OCI-LY3 (cell line): ENCODE data around the gene ALMS1.

ENCODE experiments used
- EZH2phosphoT487 ChIP-seq: fragments of 200-600 bp; shearing (Covaris generic); IDR thresholded peaks from 2 replicates; pipeline ENCODE4 v1.6.1; 2018; ENCODE audit warnings: antibody characterized with exemption, mixed run types, low read depth
- TF ChIP-seq, protein P1 (sequence below): fragments of 200-600, 300-600 bp; sonication (generic); IDR thresholded peaks from 2 replicates; pipeline ENCODE4 v1.5.1; 2014; ENCODE audit warnings: antibody characterized with exemption, low read length, low read depth

DNA sequence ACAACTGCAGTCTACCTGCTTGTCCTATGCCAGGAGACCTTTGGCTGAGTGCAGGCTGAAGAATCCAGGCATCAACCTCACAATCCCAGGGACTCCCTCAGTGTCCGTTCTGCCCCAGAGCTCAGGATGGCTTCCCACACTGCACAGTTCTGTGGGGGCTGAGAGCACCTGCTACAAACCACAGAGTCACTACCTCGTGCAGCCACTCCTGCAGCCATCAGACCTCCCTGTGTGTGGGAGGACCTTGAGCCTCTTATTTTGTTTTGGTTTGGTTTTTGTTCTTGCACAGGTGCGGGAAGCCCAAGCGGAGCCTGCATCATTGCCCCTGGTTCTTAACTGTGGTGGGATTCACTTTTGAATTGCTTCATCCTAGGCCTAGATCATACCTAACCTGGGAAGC lies 225.6 kb downstream of the ALMS1 start:
- TF ChIP-seq, protein P1, sequence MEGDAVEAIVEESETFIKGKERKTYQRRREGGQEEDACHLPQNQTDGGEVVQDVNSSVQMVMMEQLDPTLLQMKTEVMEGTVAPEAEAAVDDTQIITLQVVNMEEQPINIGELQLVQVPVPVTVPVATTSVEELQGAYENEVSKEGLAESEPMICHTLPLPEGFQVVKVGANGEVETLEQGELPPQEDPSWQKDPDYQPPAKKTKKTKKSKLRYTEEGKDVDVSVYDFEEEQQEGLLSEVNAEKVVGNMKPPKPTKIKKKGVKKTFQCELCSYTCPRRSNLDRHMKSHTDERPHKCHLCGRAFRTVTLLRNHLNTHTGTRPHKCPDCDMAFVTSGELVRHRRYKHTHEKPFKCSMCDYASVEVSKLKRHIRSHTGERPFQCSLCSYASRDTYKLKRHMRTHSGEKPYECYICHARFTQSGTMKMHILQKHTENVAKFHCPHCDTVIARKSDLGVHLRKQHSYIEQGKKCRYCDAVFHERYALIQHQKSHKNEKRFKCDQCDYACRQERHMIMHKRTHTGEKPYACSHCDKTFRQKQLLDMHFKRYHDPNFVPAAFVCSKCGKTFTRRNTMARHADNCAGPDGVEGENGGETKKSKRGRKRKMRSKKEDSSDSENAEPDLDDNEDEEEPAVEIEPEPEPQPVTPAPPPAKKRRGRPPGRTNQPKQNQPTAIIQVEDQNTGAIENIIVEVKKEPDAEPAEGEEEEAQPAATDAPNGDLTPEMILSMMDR = no peak
- no peak for TF ChIP-seq EZH2phosphoT487
